Thyroid gland (tissue), 4 donors: ENCODE results near the gene JPH2.

Experiments used
- POLR2A ChIP-seq, 2 donors: fragments of 450-650 bp; IDR thresholded peaks; one replicate each; pipeline ENCODE4 v1.6.1; 2017; ENCODE audit warnings: antibody characterized with exemption in 2 of 2, mild to moderate bottlenecking in 2 of 2, moderate library complexity in 1 of 2
- TF ChIP-seq, protein P1 (sequence below), 6 experiments: fragments of 200-600 bp in 3 of 6; fragments of 450-650 bp in 3 of 6; sonication (generic) in 3 of 6; IDR thresholded peaks; one replicate each; pipeline ENCODE4 v1.5.1; 2016 to 2019; ENCODE audit warnings: antibody characterized with exemption in 6 of 6, mild to moderate bottlenecking in 2 of 6, inconsistent platforms in 1 of 6, moderate library complexity in 1 of 6

DNA sequence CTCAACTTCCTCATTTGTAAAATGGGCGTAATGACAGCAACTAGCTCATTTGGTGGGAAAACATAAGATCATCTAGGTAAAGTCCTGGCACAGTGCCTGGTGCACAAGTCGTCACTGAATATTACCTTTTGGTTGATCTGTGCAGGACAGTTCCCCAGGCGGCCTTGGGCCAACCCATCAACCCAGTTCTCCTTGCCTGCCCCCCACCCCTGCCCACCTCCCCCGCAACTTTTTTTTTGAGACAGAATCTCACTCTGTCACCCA is 99.2 kb downstream of the JPH2 start:
- TF ChIP-seq, protein P1, sequence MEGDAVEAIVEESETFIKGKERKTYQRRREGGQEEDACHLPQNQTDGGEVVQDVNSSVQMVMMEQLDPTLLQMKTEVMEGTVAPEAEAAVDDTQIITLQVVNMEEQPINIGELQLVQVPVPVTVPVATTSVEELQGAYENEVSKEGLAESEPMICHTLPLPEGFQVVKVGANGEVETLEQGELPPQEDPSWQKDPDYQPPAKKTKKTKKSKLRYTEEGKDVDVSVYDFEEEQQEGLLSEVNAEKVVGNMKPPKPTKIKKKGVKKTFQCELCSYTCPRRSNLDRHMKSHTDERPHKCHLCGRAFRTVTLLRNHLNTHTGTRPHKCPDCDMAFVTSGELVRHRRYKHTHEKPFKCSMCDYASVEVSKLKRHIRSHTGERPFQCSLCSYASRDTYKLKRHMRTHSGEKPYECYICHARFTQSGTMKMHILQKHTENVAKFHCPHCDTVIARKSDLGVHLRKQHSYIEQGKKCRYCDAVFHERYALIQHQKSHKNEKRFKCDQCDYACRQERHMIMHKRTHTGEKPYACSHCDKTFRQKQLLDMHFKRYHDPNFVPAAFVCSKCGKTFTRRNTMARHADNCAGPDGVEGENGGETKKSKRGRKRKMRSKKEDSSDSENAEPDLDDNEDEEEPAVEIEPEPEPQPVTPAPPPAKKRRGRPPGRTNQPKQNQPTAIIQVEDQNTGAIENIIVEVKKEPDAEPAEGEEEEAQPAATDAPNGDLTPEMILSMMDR (IDR thresholded peaks at IDR 0.05), result no peak
- TF ChIP-seq POLR2A (IDR thresholded peaks at IDR 0.05), result no peak
